IPS-20b (cell line): ENCODE data around the gene TMEM81.

Source experiments
- H3K27ac ChIP-seq: one replicate; pipeline ENCODE4 v1.5.1; 2013; ENCODE audit warnings: low read length
- H3K27me3 ChIP-seq: 2 replicates; pipeline ENCODE4 v1.6.1; 2013; ENCODE audit warnings: mild to moderate bottlenecking, low read length, inconsistent platforms; ENCODE audit not compliant: insufficient read depth
- H3K36me3 ChIP-seq: 2 replicates; pipeline ENCODE4 v1.6.1; 2013; ENCODE audit warnings: low read depth, mild to moderate bottlenecking, inconsistent platforms, low read length, moderate library complexity; ENCODE audit not compliant: insufficient read depth
- H3K4me1 ChIP-seq: 2 replicates; pipeline ENCODE4 v1.6.1; 2013; ENCODE audit warnings: mild to moderate bottlenecking, control low read depth, inconsistent platforms, low read length, moderate library complexity; ENCODE audit not compliant: insufficient read depth
- H3K4me3 ChIP-seq: 2 replicates; pipeline ENCODE4 v1.5.1; 2013; ENCODE audit warnings: mild to moderate bottlenecking, low read length, inconsistent platforms
- H3K9ac ChIP-seq: 2 replicates; pipeline ENCODE4 v1.6.1; 2013; ENCODE audit warnings: low read depth, mild to moderate bottlenecking, inconsistent platforms, low read length, moderate library complexity
- H3K9me3 ChIP-seq: 2 replicates; pipeline ENCODE4 v1.6.1; 2013; ENCODE audit warnings: mild to moderate bottlenecking, low read depth, low read length, inconsistent platforms; ENCODE audit not compliant: insufficient read depth

The TMEM81 gene

DNA sequence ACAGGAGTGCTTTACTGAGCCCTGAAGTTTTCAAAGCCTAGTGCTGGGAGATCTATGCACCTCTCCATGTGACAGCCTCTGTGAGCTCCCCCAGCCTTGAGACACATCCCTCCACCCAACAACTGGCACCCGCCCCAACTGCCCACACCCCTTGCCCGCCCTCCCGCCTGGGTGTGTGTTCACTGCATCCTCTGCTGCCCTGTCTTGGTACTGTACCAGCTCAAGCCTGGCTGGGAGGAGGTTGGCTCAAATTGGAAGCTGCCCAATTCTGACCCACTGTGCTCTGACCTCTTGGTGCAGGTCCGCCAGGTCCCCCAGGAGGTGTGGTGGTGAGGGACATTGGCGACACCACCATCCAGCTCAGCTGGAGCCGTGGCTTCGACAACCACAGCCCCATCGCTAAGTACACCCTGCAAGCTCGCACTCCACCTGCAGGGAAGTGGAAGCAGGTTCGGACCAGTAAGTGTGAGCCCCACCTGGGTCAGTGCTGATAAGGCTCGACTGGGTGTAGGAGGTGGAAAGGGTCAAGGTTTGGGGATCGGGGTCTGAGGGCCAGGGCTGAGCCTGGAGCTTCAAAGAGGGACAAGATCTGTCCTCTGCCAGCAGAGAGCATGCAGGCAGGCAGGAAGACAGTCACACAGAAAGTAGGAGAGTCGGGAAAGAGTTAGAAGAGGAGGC is 18.0 kb downstream of the TMEM81 start:
- no peak overlapping the region for H3K27ac ChIP-seq
- no peaks in the 10 kb centered on the region for H3K27me3 ChIP-seq
- no peaks in the 10 kb centered on the region; the same call in 1 of the 2 replicates for H3K4me1 ChIP-seq
- no peaks in the 10 kb centered on the region for H3K36me3 ChIP-seq
- no peak overlapping the region for H3K9ac ChIP-seq
- H3K4me3 ChIP-seq = no peak overlapping the region
- H3K9me3 ChIP-seq = no peaks in the 10 kb centered on the region

DNA sequence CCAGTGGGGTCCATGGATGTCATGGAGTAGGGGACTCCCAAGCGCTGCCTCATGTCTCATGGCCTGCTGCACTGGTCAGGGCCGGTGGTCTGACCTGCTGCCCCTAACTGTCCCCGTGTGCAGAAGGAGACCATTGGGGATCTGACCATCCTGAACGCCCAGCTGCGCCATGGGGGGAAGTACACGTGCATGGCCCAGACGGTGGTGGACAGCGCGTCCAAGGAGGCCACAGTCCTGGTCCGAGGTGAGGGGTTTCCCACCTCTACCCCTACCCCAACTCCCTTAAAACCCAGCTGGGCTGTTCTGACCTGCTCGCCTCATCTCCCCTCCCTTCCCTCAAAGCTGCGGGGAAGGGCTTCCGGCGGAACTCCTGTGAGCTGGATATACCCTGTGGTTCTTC is 18.6 kb downstream of the TMEM81 start:
- H3K27me3 ChIP-seq = no peaks in the 10 kb centered on the region
- H3K4me3 ChIP-seq = no peak overlapping the region
- no peak overlapping the region for H3K27ac ChIP-seq
- H3K4me1 ChIP-seq = no peaks in the 10 kb centered on the region; the same call in 1 of the 2 replicates
- H3K36me3 ChIP-seq = no peaks in the 10 kb centered on the region
- H3K9ac ChIP-seq = no peak overlapping the region
- H3K9me3 ChIP-seq = no peaks in the 10 kb centered on the region

DNA sequence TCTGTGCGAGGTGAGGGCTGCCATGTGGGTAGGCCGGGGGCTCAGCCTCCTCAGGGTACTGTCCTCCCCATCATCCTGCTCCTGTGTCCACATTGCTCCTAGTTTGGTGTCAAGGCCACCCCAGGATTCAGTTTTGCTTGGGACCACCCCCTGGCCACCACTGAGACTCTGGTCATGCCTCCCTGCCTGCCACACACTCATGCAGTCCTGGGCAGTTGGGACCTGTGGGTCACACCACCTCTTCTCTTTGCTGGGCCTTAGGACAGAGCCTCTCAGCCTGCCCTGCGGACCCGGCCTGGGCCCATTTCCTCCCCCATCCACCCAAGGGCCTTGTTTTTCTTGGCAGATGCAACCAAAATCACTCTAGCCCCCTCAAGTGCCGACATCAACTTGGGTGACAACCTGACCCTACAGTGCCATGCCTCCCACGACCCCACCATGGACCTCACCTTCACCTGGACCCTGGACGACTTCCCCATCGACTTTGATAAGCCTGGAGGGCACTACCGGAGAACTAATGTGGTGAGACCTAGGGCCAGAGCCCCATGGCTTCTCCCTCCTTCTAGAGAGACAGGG is 19.4 kb downstream of the TMEM81 start:
- H3K27ac ChIP-seq = no peak overlapping the region
- no peaks in the 10 kb centered on the region for H3K27me3 ChIP-seq
- no peaks in the 10 kb centered on the region for H3K9me3 ChIP-seq
- no peaks in the 10 kb centered on the region; the same call in 1 of the 2 replicates for H3K4me1 ChIP-seq
- no peak overlapping the region for H3K9ac ChIP-seq
- no peaks in the 10 kb centered on the region for H3K36me3 ChIP-seq
- H3K4me3 ChIP-seq = no peak overlapping the region

DNA sequence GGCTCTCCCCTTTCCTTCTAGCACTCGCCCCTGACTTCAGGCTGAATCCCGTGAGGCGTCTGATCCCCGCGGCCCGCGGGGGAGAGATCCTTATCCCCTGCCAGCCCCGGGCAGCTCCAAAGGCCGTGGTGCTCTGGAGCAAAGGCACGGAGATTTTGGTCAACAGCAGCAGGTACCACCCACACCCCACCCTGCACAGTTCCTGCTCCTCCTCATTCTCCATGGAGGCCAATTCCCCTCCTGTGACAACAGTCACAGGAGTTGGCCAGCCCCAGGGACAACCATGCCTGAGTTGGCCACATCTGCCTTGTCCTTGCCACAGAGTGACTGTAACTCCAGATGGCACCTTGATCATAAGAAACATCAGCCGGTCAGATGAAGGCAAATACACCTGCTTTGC is 20.0 kb downstream of the TMEM81 start:
- Histone ChIP-seq H3K27ac (no peak overlapping the region), H3K4me1 (no peaks in the 10 kb centered on the region; the same call in 1 of the 2 replicates), H3K27me3 (no peaks in the 10 kb centered on the region), H3K9ac (no peak overlapping the region), H3K4me3 (no peak overlapping the region), H3K36me3 (no peaks in the 10 kb centered on the region), H3K9me3 (no peaks in the 10 kb centered on the region)

DNA sequence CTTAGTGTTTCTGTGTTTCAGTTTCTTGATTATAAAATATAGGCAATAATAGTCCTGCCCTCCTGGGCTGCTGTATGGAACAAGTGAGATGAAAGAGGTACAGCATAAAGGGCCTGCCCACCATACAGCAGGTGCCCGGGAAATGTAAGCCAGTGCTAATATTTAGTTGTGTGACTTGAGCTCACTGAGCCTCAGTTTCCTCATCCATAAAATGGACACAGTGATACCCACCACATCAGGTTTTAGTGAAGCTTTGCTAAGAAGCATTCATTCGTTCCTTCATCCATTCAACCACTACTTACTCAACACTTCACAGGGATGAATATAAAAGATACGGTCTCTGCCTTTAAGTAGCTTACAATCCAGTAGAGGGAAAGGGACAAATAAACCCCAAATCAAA is 21.4 kb downstream of the TMEM81 start:
- H3K9me3 ChIP-seq = no peaks in the 10 kb centered on the region
- H3K27me3 ChIP-seq = no peaks in the 10 kb centered on the region
- no peak overlapping the region for H3K9ac ChIP-seq
- no peak overlapping the region for H3K4me3 ChIP-seq
- H3K36me3 ChIP-seq = no peaks in the 10 kb centered on the region
- no peaks in the 10 kb centered on the region; the same call in 1 of the 2 replicates for H3K4me1 ChIP-seq
- H3K27ac ChIP-seq = no peak overlapping the region

DNA sequence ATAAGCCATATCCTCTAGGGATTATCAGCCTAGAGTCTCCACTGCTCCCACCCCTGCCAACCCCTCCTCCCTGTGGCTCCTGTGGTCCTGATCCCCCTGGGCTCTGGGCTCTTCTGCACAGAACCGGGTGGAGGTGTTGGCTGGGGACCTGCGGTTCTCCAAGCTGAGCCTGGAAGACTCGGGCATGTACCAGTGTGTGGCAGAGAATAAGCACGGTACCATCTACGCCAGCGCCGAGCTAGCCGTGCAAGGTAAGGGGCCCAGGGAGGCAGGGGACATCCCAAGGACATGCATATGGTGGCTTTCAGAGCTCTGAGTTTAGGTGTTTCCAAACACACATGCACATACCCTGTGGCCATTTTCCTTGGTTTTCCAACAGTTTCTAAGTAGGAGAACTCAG is 21.9 kb downstream of the TMEM81 start:
- no peaks in the 10 kb centered on the region; the same call in 1 of the 2 replicates for H3K4me1 ChIP-seq
- H3K9me3 ChIP-seq = no peaks in the 10 kb centered on the region
- H3K27ac ChIP-seq = no peak overlapping the region
- no peaks in the 10 kb centered on the region for H3K36me3 ChIP-seq
- no peaks in the 10 kb centered on the region for H3K27me3 ChIP-seq
- no peak overlapping the region for H3K9ac ChIP-seq
- no peak overlapping the region for H3K4me3 ChIP-seq

DNA sequence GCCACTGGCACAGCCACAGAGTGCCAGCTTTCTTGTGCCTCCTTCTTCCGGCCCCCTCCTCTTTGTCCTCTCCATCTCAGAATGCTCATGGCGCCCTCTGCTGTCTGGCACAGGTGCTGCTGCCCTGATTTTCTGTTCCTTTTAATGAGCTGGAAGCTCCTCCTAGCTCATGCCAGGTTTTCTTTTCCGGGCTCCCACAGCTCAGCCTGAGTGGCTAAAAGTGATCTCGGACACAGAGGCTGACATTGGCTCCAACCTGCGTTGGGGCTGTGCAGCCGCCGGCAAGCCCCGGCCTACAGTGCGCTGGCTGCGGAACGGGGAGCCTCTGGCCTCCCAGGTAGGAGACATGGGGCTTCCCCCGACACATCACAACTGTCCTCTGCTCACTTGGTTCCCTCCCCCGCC is 22.6 kb downstream of the TMEM81 start:
- Histone ChIP-seq H3K36me3 (no peaks in the 10 kb centered on the region), H3K4me3 (no peak overlapping the region), H3K9me3 (no peaks in the 10 kb centered on the region), H3K27me3 (no peaks in the 10 kb centered on the region), H3K4me1 (no peaks in the 10 kb centered on the region; the same call in 1 of the 2 replicates), H3K27ac (no peak overlapping the region), H3K9ac (no peak overlapping the region)

DNA sequence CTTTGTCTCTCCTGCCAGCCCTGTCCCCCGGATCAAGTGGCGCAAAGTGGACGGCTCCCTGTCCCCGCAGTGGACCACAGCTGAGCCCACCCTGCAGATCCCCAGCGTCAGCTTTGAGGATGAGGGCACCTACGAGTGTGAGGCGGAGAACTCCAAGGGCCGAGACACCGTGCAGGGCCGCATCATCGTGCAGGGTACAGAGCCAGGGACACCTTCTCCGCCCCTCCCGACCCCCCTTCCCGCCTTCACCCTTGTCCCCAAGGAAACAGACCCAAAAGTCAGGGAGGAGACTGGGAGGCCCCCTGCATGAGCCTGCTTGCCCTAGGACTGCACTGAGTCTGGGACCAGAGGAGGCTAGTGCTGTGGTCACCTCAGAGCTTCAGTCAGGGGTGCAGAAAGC is 23.0 kb downstream of the TMEM81 start:
- Histone ChIP-seq H3K9me3 (no peaks in the 10 kb centered on the region), H3K9ac (no peak overlapping the region), H3K4me1 (no peaks in the 10 kb centered on the region; the same call in 1 of the 2 replicates), H3K36me3 (no peaks in the 10 kb centered on the region), H3K27ac (no peak overlapping the region), H3K4me3 (no peak overlapping the region), H3K27me3 (no peaks in the 10 kb centered on the region)

DNA sequence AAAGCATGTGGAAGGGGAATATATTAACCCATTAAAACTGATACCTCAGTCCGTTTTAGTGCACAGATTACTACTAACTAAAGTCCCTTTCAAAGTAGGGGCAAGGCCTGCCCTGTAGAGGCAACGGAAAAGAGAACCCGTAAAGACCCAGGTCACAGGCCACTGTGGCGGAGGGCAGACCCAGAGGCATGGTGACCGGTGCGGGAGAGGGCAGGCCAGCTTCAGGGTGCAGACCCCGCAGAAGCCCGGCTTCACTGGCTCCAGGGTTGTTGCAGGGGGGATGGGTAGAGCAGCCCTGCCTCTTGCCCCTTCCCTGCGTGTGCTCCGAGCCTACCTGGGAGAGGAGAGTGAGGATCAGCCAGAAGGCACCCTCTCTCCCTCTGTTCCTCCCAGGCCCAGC is 23.5 kb downstream of the TMEM81 start:
- Histone ChIP-seq H3K4me3 (no peak overlapping the region), H3K4me1 (no peaks in the 10 kb centered on the region; the same call in 1 of the 2 replicates), H3K36me3 (no peaks in the 10 kb centered on the region), H3K27ac (no peak overlapping the region), H3K9me3 (no peaks in the 10 kb centered on the region), H3K27me3 (no peaks in the 10 kb centered on the region), H3K9ac (no peak overlapping the region)

DNA sequence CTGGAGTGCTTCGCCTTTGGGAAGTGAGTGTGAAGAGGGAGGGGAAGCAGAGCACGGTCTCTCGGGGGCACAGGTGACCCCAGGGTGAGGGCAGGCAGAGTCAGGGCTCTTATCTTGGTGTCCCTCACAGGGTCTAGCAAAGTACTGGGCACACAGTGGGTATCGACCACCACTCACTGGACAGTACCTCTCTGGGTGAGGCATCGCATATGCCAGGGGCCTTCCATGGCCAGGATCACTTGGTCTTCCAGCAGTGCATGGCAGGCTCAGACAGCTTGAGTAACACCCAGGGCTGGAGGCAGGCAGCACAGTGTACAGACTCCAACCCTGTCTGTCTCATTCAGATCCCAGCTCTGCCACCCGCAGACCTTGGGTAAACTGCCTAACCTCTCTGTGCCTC is 24.6 kb downstream of the TMEM81 start:
- no peak overlapping the region for H3K9ac ChIP-seq
- no peaks in the 10 kb centered on the region for H3K27me3 ChIP-seq
- H3K9me3 ChIP-seq = no peaks in the 10 kb centered on the region

DNA sequence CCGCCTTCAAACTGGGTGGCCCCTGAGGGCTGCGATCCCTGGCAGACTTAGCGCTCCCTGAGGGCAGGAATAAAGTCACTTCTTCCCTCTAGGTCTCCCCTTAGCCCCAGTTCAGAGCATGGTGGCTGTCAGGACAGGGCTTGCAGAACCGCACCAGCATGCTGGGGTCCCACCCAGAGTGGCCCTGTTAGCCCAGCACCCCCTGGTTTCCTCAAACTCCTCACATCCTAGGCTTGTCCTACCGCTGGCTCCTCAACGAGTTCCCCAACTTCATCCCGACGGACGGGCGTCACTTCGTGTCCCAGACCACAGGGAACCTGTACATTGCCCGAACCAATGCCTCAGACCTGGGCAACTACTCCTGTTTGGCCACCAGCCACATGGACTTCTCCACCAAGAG is 25.4 kb downstream of the TMEM81 start:
- H3K27me3 ChIP-seq = no peaks in the 10 kb centered on the region
- H3K27ac ChIP-seq = no peak overlapping the region
- no peaks in the 10 kb centered on the region for H3K36me3 ChIP-seq
- H3K9ac ChIP-seq = no peak overlapping the region
- no peak overlapping the region for H3K4me3 ChIP-seq
- H3K4me1 ChIP-seq = no peaks in the 10 kb centered on the region; the same call in 1 of the 2 replicates
- no peaks in the 10 kb centered on the region for H3K9me3 ChIP-seq

More for the DNA sequence above, 24.6 kb downstream of the TMEM81 start:
- H3K4me1 ChIP-seq = no peaks in the 10 kb centered on the region; the same call in 1 of the 2 replicates
- no peak overlapping the region for H3K4me3 ChIP-seq
- no peaks in the 10 kb centered on the region for H3K36me3 ChIP-seq
- H3K27ac ChIP-seq = no peak overlapping the region
